Measurements from ENCODE around the gene DOK7.
"Not testable (repeated sequence)": the region's sequence is repeated elsewhere in the genome, so short reads cannot be mapped to it uniquely, and the experiment has no call there.

DOK7 gene

DNA sequence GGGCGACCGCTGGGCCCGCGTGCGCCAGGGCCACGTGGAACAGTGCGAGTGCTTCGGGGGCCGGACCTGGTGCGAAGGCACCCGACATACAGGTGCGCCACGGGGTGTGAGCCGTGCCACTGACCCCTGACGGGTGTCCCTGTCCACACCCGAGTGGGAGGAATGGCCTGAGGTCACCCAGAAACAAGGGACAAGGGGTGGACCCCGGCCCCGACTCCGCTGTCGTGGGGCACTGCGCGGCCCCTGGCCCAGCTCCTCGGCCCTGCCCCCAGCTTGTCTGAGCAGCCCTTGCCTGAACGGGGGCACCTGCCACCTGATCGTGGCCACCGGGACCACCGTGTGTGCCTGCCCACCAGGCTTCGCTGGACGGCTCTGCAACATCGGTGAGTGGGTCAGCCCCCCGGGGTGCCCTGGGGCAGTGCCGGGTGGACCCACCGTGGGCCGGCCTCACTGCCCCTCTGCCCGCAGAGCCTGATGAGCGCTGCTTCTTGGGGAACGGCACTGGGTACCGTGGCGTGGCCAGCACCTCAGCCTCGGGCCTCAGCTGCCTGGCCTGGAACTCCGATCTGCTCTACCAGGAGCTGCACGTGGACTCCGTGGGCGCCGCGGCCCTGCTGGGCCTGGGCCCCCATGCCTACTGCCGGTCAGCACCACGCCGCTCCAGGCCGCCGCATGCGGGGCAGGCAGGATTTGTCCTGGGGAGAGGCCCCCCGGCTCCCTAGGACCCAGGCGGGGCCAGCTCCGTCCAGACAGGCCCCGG, 18.6 kb upstream of the DOK7 start:
- no peak for DNase-seq

GRCh38 chr4:3445111-3445820, 17.8 kb upstream of the DOK7 start:
- DNase-seq, result no peak

- no peak for DNase-seq
Observed at GRCh38 chr4:3445829-3446545, 17.1 kb upstream of the DOK7 start.

- no peak for DNase-seq
Observed at GRCh38 chr4:3446631-3447320, 16.3 kb upstream of the DOK7 start.

- DNase-seq, result no peak
Observed at GRCh38 chr4:3447431-3448395, 15.4 kb upstream of the DOK7 start.

DNA sequence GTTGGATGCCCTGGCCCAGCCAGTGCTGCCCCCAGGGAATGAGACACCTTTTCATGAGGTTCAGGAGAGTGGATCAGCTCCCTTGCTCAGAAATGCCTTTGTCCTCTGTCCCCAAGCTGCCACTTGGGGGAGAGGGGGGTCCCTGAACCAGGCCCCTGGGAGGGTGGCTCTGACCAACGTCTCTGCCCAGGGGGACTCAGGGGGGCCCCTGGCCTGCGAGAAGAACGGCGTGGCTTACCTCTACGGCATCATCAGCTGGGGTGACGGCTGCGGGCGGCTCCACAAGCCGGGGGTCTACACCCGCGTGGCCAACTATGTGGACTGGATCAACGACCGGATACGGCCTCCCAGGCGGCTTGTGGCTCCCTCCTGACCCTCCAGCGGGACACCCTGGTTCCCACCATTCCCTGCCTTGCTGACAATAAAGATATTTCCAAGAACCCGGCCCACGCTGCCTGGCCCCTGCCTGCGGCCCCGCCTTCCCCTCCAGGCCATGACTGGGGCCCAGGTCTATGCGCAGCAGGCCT, 14.0 kb upstream of the DOK7 start:
- DNase-seq, result no peak

DNA sequence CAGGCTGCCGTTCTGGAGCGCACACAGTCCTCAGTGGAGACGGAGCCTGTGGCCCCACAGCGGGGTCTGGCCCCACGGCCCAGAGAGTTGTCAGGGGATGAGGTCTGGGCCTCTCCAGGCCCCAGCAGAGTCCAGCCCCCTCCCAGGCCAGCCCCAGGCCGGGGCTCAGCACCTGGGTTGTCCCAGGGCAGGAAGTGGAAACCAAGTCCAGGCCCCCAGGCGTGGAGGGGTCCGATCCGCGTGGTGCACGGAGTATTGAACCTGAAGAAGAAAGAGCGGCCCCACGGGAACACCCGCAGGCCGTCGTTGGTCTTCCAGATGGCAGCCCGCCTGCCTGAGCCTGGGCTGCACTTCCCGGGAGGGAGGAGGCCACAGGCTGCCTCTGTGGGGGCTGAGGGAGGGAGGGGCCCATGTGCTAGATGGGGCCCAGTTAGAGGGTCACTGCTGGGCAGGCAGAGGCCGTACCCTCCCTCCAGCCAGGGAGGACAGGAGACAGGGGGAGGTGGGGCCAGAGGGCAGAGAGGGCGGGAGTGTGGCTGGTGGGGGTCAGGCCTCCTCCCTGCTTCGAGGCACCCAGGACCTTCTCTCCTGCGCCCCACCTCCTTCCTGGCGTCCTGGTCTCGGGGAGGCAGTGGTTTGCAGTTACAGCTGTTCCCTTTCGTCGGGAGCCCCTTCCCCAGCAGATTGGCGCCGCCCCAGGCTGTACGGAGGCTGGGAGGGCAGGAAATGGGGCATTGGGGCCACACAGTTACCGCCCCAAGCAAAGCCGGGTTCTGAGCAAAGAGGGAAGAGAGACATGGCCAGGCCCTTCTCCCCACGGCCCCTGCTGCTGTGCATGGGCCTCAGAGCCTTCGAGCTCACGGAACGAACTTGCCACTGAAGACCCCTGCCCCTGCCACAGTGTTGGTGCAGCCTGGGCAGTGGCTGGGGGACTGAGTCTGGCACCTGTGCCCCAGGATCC, 13.3 kb upstream of the DOK7 start:
- DNase-seq, result no peak

DNA sequence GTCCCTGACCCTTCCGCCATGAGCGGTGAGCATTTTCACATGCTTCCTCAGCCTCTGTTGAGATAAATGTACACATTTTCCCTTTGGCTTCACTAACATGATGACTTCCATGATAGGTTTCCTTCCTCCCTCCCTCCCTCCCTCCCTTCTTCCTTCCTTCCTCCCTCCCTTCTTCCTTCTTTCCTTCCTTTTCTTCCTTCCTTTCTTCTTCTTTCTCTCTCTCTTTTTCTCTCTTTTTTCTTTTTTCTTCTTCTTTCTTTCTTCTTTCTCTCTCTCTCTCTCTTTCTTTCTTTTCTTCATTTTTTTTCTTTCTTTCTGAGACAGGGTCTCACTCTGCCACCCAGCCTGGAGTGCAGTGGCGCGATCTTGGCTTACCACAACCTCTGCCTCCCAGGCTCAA, 12.5 kb upstream of the DOK7 start:
- no peak for DNase-seq

- DNase-seq, result no peak
Observed at GRCh38 chr4:3451956-3452355, 11.2 kb upstream of the DOK7 start.

GRCh38 chr4:3452376-3452775, 10.7 kb upstream of the DOK7 start:
- DNase-seq, result no peak

GRCh38 chr4:3455596-3455995, 7.5 kb upstream of the DOK7 start:
- DNase-seq, result not testable (repeated sequence)

GRCh38 chr4:3458371-3458770, 4.7 kb upstream of the DOK7 start:
- DNase-seq, result no peak

DNA sequence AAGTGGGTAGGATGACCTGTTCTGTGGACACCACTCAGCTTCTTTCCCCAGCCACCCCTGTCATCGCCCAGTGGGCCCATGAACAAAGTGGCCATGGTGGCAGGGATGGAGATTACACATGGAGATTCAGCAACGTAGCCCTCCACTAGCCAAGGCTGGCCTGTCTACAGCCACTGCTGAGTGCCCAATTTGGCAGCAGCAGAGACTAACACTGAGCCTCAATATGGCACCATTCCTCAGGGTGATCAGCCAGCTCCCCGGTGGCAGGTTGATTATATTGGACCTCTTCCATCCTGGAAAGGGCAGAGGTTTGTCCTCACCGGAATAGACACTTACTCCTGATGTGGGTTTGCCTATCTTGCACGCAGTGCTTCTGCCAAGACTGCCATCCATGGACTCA, 4.0 kb upstream of the DOK7 start:
- DNase-seq, result not testable (repeated sequence)

DNA sequence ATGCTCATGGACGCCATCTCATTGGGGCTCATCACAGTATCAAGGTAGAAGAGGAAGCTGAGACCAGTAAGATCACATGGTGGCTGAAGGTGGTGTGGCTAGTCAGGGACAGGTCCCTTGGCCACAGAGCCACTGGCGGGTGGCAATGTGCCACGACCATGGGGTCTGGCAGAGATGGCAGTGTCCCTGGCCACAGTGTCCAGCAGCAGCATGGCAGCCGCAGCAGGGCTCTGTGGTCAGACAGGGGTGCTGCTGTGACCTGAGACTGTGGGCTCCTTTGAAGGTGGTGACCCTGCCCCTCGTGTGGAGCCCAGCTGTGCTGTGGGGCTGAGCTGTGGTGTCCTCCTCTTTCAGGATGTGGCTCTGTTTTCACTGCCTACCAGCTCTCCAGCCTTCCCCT, 2.2 kb upstream of the DOK7 start:
- DNase-seq, result no peak

- no peak for DNase-seq
Observed at GRCh38 chr4:3461515-3462291, 1.4 kb upstream of the DOK7 start.

DNA sequence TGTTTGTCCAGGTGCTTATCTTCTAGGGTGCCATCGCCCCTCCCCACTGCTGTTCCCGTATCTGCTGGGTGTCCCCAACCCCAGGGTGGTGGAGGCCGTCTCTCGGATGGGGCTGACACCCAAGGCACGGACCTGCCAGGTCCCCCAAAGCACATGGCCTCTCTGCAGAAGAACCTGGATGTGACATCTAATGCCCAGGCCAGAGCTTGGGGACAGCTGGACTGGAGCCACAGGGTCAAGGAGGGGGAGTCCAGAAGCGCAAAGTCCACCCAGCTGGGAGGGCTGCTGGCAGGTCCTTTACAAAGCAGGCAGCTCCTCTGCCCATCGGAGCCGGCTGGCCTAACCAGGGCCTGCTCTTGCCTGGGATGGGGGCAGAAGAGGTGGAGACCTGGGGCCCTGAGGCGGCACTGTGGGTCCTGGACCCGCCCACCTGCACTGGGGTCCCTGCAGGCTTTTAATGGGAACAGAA, 751 bp upstream of the DOK7 start:
- no peak for DNase-seq

DNA sequence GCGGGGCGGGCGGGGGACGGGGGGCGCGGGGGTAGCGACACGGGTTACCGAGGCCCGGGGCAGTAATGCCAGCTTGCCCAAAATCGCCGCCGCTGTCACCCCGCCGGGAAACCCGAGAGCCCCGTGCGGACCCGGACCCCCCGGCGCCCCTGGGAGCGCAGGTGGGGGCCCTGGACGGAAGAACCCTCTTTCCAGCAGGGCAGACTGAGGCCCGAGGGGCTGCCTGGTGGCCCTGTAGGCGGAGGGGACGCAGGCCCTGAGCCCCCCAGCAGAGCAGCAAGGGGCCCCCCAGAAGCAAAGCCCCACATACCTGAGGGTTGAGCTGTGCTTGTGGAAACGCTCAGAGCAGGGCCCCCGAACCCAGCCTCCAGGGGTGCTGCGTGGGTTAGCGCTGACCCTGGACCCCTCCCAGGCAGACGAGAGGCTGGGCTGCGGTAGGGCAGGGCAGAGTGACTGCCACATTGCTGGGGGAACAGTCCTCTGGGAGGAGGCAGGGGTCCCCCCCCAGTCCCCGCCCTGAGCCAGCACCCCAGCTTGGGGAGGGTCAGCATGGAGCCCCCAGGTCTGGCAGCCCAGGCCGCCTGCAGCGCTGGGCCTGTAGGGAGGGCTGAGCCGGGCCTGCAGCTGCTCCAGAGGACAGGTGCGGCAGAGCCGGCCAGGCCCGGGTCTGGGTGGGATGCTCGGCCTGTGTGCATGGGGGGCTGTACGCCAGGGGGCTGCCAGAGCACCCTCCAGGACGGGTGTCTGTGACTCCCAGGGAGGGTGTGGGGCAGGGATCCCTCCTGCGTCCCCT, 646 bp downstream of the DOK7 start:
- no peak for DNase-seq

- no peak for DNase-seq
Observed at GRCh38 chr4:3464349-3464905, 1.3 kb downstream of the DOK7 start.

Data from CD4-positive, alpha-beta T cell treated with Interleukin-1 beta for 1 hour (primary cell).